Measurements from ENCODE around the gene DNASE1. TPM values are rescaled to one million over a fixed set of nuclear protein-coding genes. Genes with fewer than 3 reads are reported as not detected.

The DNASE1 gene, protein sequence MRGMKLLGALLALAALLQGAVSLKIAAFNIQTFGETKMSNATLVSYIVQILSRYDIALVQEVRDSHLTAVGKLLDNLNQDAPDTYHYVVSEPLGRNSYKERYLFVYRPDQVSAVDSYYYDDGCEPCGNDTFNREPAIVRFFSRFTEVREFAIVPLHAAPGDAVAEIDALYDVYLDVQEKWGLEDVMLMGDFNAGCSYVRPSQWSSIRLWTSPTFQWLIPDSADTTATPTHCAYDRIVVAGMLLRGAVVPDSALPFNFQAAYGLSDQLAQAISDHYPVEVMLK
- polyA plus RNA-seq (2013) = 10.6 and 11.7 TPM in 2 replicates

GRCh38 chr16:3654249-3654991, at the start of gene DNASE1:
TSS of gene DNASE1 (plus strand) at chr16:3654691. CDS start at chr16:3655374, 683 bp downstream.
- no peak within 1 kb of the TSS for H3K9ac ChIP-seq (ENCODE audit: low read length)
- H3K79me2 ChIP-seq (ENCODE audit: control insufficient read depth, insufficient read depth, low read length, poor library complexity) = no peaks in the 10 kb centered on the region
- H3K4me1 ChIP-seq (ENCODE audit: control insufficient read depth in 1 of 2, insufficient read depth in 2 of 2, low read length in 2 of 2) = peaks cover 2 to 8% of the 10 kb centered on the region in 2 experiments
- H4K91ac ChIP-seq (ENCODE audit: low read depth, low read length) = no peak within 1 kb of the TSS
- H3K14ac ChIP-seq (ENCODE audit: low read length) = no peak within 1 kb of the TSS
- no peak within 1 kb of the TSS for H2BK120ac ChIP-seq (ENCODE audit: insufficient read depth, low read length, poor library complexity)
- WGBS (ENCODE audit: extremely low coverage, insufficient coverage, insufficient read length) = no CpG with 5 or more reads among the region's 14 CpGs
- no peak within 1 kb of the TSS for H3K18ac ChIP-seq (ENCODE audit: low read length)
- no peak within 1 kb of the TSS for H2AK5ac ChIP-seq (ENCODE audit: low read length)
- peaks cover 50 to 54% of the 10 kb centered on the region in 2 experiments for H3K36me3 ChIP-seq (ENCODE audit: control insufficient read depth in 1 of 2, insufficient read depth in 2 of 2, low read length in 2 of 2)
- no peak within 1 kb of the TSS for H3K27ac ChIP-seq (ENCODE audit: low read depth, low read length)
- no peak within 1 kb of the TSS for H3K4me3 ChIP-seq (ENCODE audit: low read depth, low read length)
- H2BK5ac ChIP-seq (ENCODE audit: low read depth, low read length, poor library complexity) = no peak within 1 kb of the TSS
- H3K23ac ChIP-seq (ENCODE audit: low read length) = no peak within 1 kb of the TSS
- H3K9me3 ChIP-seq (ENCODE audit: insufficient read depth, low read depth, low read length) = no peaks in the 10 kb centered on the region
- H4K8ac ChIP-seq (ENCODE audit: low read depth, low read length) = no peak within 1 kb of the TSS
- H3K27me3 ChIP-seq (ENCODE audit: insufficient read depth, low read length) = no peaks in the 10 kb centered on the region
- H3K4me2 ChIP-seq (ENCODE audit: low read length) = no peak within 1 kb of the TSS
- H3K79me1 ChIP-seq (ENCODE audit: low read length) = no peaks in the 10 kb centered on the region
- H3K4ac ChIP-seq (ENCODE audit: low read depth, low read length) = no peak within 1 kb of the TSS
- no peak within 1 kb of the TSS for H2AFZ ChIP-seq (ENCODE audit: insufficient read depth, low read length, poor library complexity)
- no peak within 1 kb of the TSS for H4K12ac ChIP-seq (ENCODE audit: low read depth, low read length)
- DNase-seq = peak; percentile 93 to 95
- no peak within 1 kb of the TSS for H2BK12ac ChIP-seq (ENCODE audit: low read length)

GRCh38 chr16:3606441-3606840, 48.0 kb upstream of the DNASE1 start:
- Histone ChIP-seq H3K4me3 (ENCODE audit: low read depth, low read length) (no peak overlapping the region), H3K4me1 (ENCODE audit: control insufficient read depth in 1 of 2, insufficient read depth in 2 of 2, low read length in 2 of 2) (peaks cover 0 to 2% of the 10 kb centered on the region in 2 experiments), H3K4ac (ENCODE audit: low read depth, low read length) (no peak overlapping the region), H2BK12ac (ENCODE audit: low read length) (no peak overlapping the region), H3K27me3 (ENCODE audit: insufficient read depth, low read length) (no peaks in the 10 kb centered on the region), H3K9ac (ENCODE audit: low read length) (no peak overlapping the region), H3K79me2 (ENCODE audit: control insufficient read depth, insufficient read depth, low read length, poor library complexity) (peaks cover 4% of the 10 kb centered on the region), H3K9me3 (ENCODE audit: insufficient read depth, low read depth, low read length) (peaks cover 2% of the 10 kb centered on the region), H4K12ac (ENCODE audit: low read depth, low read length) (no peak overlapping the region), H3K79me1 (ENCODE audit: low read length) (peaks cover 4% of the 10 kb centered on the region), H3K23ac (ENCODE audit: low read length) (no peak overlapping the region), H2BK5ac (ENCODE audit: low read depth, low read length, poor library complexity) (no peak overlapping the region), H4K8ac (ENCODE audit: low read depth, low read length) (no peak overlapping the region), H3K18ac (ENCODE audit: low read length) (no peak overlapping the region), H3K14ac (ENCODE audit: low read length) (no peak overlapping the region), H4K91ac (ENCODE audit: low read depth, low read length) (no peak overlapping the region), H2BK120ac (ENCODE audit: insufficient read depth, low read length, poor library complexity) (no peak overlapping the region), H3K27ac (ENCODE audit: low read depth, low read length) (no peak overlapping the region), H2AFZ (ENCODE audit: insufficient read depth, low read length, poor library complexity) (no peak overlapping the region), H3K36me3 (ENCODE audit: control insufficient read depth in 1 of 2, insufficient read depth in 2 of 2, low read length in 2 of 2) (peaks cover 20 to 22% of the 10 kb centered on the region in 2 experiments), H3K4me2 (ENCODE audit: low read length) (no peak overlapping the region), H2AK5ac (ENCODE audit: low read length) (no peak overlapping the region)
- no peak for DNase-seq
- WGBS (ENCODE audit: extremely low coverage, insufficient coverage, insufficient read length) = no CpG with 5 or more reads among the region's 11 CpGs

DNA sequence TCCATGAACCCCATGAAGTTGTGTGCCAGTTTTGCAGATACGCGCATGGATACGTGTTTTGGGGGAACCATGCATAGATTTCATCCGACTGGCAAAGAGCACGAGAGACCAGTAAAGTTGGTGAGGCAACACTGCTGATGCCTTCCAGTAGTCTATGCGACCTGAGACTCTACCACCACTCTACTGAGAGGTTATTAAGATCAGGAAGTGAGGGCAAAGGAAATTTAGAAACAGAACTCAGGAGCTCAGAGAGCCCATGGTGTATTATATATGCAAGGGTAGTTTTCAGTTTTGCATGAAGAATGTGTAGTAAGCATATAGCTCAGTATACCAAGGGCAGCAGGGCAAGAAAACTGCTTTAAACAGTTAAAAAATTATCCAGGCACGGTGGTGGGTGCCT, 47.3 kb upstream of the DNASE1 start:
- peaks cover 0 to 2% of the 10 kb centered on the region in 2 experiments for H3K4me1 ChIP-seq (ENCODE audit: control insufficient read depth in 1 of 2, insufficient read depth in 2 of 2, low read length in 2 of 2)
- no peak overlapping the region for H4K8ac ChIP-seq (ENCODE audit: low read depth, low read length)
- no peak overlapping the region for H3K4me3 ChIP-seq (ENCODE audit: low read depth, low read length)
- H2BK5ac ChIP-seq (ENCODE audit: low read depth, low read length, poor library complexity) = no peak overlapping the region
- no peak overlapping the region for H3K18ac ChIP-seq (ENCODE audit: low read length)
- no peaks in the 10 kb centered on the region for H3K27me3 ChIP-seq (ENCODE audit: insufficient read depth, low read length)
- DNase-seq = no peak
- H4K12ac ChIP-seq (ENCODE audit: low read depth, low read length) = no peak overlapping the region
- no peak overlapping the region for H2AK5ac ChIP-seq (ENCODE audit: low read length)
- H3K36me3 ChIP-seq (ENCODE audit: control insufficient read depth in 1 of 2, insufficient read depth in 2 of 2, low read length in 2 of 2) = peaks cover 16% of the 10 kb centered on the region in 2 experiments
- H3K4ac ChIP-seq (ENCODE audit: low read depth, low read length) = no peak overlapping the region
- no peak overlapping the region for H3K27ac ChIP-seq (ENCODE audit: low read depth, low read length)
- no peak overlapping the region for H3K9ac ChIP-seq (ENCODE audit: low read length)
- H3K14ac ChIP-seq (ENCODE audit: low read length) = no peak overlapping the region
- H4K91ac ChIP-seq (ENCODE audit: low read depth, low read length) = no peak overlapping the region
- H3K9me3 ChIP-seq (ENCODE audit: insufficient read depth, low read depth, low read length) = peaks cover 2% of the 10 kb centered on the region
- H3K79me2 ChIP-seq (ENCODE audit: control insufficient read depth, insufficient read depth, low read length, poor library complexity) = peaks cover 8% of the 10 kb centered on the region
- no CpG with 5 or more reads among the region's 7 CpGs for WGBS (ENCODE audit: extremely low coverage, insufficient coverage, insufficient read length)
- no peak overlapping the region for H3K23ac ChIP-seq (ENCODE audit: low read length)
- H2BK120ac ChIP-seq (ENCODE audit: insufficient read depth, low read length, poor library complexity) = no peak overlapping the region
- H3K4me2 ChIP-seq (ENCODE audit: low read length) = no peak overlapping the region
- peaks cover 8% of the 10 kb centered on the region for H3K79me1 ChIP-seq (ENCODE audit: low read length)
- H2BK12ac ChIP-seq (ENCODE audit: low read length) = no peak overlapping the region
- H2AFZ ChIP-seq (ENCODE audit: insufficient read depth, low read length, poor library complexity) = no peak overlapping the region

GRCh38 chr16:3607634-3608033, 46.9 kb upstream of the DNASE1 start:
- Histone ChIP-seq H4K91ac (ENCODE audit: low read depth, low read length) (no peak overlapping the region), H2AK5ac (ENCODE audit: low read length) (no peak overlapping the region), H2BK120ac (ENCODE audit: insufficient read depth, low read length, poor library complexity) (no peak overlapping the region), H4K12ac (ENCODE audit: low read depth, low read length) (no peak overlapping the region), H3K23ac (ENCODE audit: low read length) (no peak overlapping the region), H3K4me1 (ENCODE audit: control insufficient read depth in 1 of 2, insufficient read depth in 2 of 2, low read length in 2 of 2) (peaks cover 0 to 2% of the 10 kb centered on the region in 2 experiments), H2BK5ac (ENCODE audit: low read depth, low read length, poor library complexity) (no peak overlapping the region), H3K9me3 (ENCODE audit: insufficient read depth, low read depth, low read length) (peaks cover 2% of the 10 kb centered on the region), H3K79me2 (ENCODE audit: control insufficient read depth, insufficient read depth, low read length, poor library complexity) (peaks cover 8% of the 10 kb centered on the region), H3K36me3 (ENCODE audit: control insufficient read depth in 1 of 2, insufficient read depth in 2 of 2, low read length in 2 of 2) (peaks cover 11 to 14% of the 10 kb centered on the region in 2 experiments), H3K27me3 (ENCODE audit: insufficient read depth, low read length) (no peaks in the 10 kb centered on the region), H3K4me3 (ENCODE audit: low read depth, low read length) (no peak overlapping the region), H3K18ac (ENCODE audit: low read length) (no peak overlapping the region), H3K4me2 (ENCODE audit: low read length) (no peak overlapping the region), H4K8ac (ENCODE audit: low read depth, low read length) (no peak overlapping the region), H3K14ac (ENCODE audit: low read length) (no peak overlapping the region), H3K79me1 (ENCODE audit: low read length) (peaks cover 8% of the 10 kb centered on the region), H2AFZ (ENCODE audit: insufficient read depth, low read length, poor library complexity) (no peak overlapping the region), H3K4ac (ENCODE audit: low read depth, low read length) (no peak overlapping the region), H3K27ac (ENCODE audit: low read depth, low read length) (no peak overlapping the region), H3K9ac (ENCODE audit: low read length) (no peak overlapping the region), H2BK12ac (ENCODE audit: low read length) (no peak overlapping the region)
- no peak for DNase-seq
- WGBS (ENCODE audit: extremely low coverage, insufficient coverage, insufficient read length) = no CpG with 5 or more reads among the region's 2 CpGs

Data from trophoblast cell (in vitro differentiated cells and primary cell).